GM21515 (cell line): ENCODE data around the gene FAM9A.
"Not testable (repeated sequence)": the region's sequence is repeated elsewhere in the genome, so short reads cannot be mapped to it uniquely, and the experiment has no call there.

Experiments used
- ATAC-seq: cut with Tn5 transposase; IDR thresholded peaks from one replicate; pipeline ENCODE4 v1.9.1; 2021; ENCODE audit not compliant: unreplicated experiment

FAM9A gene

GRCh38 chrX:8805046-8805445 lies 3.9 kb upstream of the FAM9A start:
- no peak for ATAC-seq

DNA sequence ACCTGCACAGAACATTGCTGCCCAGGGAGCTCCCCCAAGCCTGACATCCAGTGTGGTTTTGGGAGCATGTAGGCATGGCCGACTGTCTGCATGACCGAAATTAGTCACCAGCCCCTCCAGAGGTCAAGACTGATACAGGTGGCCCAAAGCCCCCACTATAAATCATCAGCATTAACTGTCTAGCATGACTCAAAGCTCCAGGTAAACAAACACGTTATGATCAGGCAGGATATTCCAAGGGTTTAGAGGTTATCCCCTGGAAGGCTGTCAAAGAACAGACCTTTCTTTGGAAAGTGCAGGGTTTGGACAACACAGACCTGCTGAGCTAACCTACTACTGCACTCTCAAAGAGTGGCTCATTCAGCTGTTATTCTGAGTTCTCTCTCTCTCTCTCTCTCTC lies 2.1 kb upstream of the FAM9A start:
- no peak for ATAC-seq

DNA sequence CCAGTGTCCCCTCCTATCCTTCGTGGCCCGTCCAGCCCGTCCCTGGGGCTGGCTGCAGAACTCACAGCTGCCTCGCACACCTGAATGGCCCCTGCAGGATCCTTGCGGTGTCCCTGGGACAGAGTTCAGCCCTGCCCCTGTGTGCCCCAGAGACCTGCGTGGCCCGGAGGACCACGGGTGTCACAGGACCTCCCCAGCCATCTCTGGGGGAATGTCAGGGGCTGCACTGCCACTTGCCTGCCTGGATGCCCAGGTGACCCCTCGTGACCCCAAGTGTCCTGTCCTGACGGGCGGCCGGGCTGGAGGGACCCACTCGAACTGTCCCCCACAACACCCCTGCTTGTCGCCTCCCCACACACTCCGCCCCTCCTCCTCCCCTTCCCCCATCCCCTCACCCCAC lies 832 bp downstream of the FAM9A start:
- not testable (repeated sequence) for ATAC-seq

DNA sequence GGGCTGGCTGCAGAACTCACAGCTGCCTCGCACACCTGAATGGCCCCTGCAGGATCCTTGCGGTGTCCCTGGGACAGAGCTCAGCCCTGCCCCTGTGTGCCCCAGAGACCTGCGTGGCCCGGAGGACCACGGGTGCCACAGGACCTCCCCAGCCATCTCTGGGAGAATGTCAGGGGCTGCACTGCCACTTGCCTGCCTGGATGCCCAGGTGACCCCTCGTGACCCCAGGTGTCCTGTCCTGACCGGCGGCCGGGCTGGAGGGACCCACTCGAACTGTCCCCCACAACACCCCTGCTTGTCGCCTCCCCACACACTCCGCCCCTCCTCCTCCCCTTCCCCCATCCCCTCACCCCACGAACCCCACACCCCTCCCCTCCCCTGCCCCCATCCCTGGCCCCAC lies 1.9 kb downstream of the FAM9A start:
- not testable (repeated sequence) for ATAC-seq

GRCh38 chrX:8798702-8799101 lies 2.5 kb downstream of the FAM9A start:
- not testable (repeated sequence) for ATAC-seq

GRCh38 chrX:8787119-8787518 lies 14.1 kb downstream of the FAM9A start:
- not testable (repeated sequence) for ATAC-seq

DNA sequence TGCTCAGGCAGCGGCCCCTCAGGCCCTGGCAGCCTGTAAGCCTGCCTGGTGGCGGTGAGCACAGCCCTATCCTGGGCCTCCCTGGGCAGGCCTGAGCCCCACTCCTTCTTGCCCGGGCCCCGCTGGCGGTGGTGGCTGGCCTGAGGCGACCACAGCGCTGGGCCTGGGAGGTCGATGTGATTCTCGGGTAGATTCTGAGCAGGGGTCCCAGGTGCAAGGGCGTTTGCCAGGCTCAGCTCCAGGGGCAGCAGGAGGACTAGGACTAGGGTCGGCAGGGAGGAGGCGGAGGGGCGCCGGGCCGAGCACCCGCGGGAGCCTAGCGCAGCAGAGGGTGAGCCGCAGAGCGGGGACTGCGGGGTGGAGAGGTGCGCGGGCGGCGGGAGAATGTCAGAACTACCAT lies 17.0 kb downstream of the FAM9A start:
- ATAC-seq, result no peak

- no peak for ATAC-seq
Measured at GRCh38 chrX:8783714-8784098, 17.5 kb downstream of the FAM9A start.

DNA sequence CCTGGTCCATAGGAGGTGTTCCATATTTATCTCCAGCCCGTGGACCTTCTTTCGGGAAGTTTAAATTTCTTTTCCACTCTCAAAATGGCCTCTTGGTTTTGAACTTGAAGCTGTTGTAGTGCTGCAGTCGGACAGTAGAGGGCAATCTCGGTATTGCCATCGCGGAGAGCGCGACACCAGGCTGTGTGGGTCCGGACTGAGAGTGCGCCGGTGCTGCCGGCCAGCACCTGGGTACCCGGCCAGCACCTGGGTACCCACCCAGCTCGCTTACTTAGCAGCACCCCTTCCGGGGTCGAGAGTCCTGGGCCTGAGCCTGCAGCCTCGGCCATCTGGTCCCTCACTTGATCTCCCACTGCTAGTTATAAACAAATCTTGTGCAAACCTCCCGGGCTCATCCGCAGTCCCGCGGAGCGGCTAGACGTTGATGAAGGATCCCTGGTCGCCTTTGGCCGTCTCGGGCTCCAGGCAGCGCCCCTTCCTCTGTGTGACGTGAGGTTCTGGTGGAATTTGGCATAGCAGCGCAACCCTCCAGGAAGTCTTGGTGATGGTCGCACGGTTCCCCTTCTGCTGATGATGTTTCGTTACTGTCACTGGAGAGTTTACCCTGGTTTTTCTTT lies 18.0 kb downstream of the FAM9A start:
- ATAC-seq, result no peak

- ATAC-seq, result no peak
Measured at GRCh38 chrX:8782595-8782994, 18.6 kb downstream of the FAM9A start.

DNA sequence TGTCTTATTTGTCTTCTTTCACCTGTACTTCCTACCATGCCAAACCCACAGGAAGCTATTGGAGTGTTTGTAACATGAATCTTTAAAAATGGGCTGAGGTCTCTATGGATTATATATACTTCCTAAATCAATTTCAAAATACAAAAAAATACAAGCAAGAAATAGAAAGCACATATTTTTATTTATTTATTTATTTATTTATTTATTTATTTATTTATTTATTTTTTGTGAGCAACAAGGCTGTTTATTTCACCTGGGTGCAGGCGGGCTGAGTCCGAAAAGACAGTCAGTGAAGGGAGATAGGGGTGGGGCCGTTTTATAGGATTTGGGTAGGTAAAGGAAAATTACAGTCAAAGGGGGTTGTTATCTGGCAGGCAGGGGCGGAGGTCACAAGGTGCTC lies 19.3 kb downstream of the FAM9A start:
- not testable (repeated sequence) for ATAC-seq

- ATAC-seq, result no peak
Measured at GRCh38 chrX:8773117-8773516, 28.1 kb downstream of the FAM9A start.

DNA sequence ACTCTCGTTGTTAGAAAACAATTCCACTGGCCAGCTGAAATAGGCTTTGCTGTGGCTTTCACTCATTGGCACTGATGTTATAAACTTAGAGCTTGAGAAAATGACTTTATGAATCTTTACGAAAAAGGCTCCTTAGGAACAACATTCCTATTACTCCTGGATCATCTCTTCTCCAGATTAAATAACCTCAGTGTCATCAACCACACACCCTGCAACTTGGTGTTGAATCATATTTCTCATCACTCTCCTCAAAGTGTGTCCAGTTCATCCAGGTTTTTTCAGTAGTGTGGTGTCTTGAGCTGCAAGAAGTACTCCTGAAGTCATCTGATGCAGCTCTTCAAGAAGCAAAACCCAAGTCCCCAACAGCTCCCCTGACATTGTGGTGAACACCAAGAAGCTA lies 41.2 kb downstream of the FAM9A start:
- ATAC-seq, result no peak

DNA sequence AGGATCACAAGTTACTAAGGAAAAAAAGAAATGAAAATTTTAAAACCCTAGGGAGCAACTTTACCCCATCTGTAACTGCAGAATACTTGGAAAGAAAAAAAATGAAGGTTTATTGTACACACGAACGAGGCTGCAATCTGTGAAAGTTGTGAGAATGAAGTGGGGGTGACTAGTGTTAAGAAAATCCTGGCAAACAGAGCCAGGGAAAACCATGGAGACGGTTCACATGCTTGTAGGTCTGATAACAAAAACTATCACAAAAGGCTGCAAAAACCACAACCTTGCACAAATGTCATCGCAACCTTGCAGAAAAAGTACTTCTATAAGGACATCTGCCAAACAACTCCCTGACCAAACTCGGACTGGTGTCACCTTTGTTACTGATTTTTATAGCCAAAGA lies 42.5 kb downstream of the FAM9A start:
- ATAC-seq, result not testable (repeated sequence)

- ATAC-seq, result not testable (repeated sequence)
Measured at GRCh38 chrX:8757609-8758389, 43.4 kb downstream of the FAM9A start.

DNA sequence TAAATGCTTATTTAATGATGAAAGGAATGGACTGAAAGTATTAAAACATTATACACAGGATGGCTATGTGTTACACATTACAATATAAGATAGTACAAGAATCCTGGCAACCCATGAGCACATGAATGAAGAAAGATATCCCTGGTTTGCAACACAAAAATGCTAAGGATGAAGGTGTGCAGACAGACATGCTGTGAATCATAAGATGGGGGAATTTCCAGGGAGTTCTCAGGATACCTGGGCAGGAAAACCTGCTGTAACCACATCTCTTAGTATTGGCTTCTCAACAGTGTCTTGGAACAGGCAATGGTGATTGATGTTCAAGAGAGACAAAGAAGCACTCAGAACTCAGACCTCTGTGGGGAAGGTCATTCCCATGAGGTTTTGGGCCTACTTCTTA lies 45.4 kb downstream of the FAM9A start:
- no peak for ATAC-seq

GRCh38 chrX:8755116-8755515 lies 46.1 kb downstream of the FAM9A start:
- no peak for ATAC-seq

GRCh38 chrX:8749697-8750096 lies 51.5 kb downstream of the FAM9A start:
- ATAC-seq, result no peak

DNA sequence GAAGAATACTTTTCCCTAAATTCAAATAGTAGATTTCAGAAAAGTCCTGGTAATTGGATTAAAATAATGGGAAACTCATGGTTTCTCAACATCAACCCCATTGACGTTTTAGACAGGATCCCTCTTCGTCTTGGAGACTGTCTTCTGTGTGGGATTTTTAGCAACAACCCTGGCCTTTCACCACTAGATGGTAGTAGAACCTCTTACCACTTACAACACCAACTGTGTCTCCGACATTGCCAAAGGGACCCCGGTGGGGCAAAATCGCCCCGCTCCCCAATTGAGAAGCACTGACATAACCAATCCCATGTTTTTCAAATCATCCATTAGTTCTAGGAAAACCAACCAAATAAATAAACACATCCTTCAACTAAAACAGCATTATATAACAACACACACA lies 52.3 kb downstream of the FAM9A start:
- ATAC-seq, result no peak

DNA sequence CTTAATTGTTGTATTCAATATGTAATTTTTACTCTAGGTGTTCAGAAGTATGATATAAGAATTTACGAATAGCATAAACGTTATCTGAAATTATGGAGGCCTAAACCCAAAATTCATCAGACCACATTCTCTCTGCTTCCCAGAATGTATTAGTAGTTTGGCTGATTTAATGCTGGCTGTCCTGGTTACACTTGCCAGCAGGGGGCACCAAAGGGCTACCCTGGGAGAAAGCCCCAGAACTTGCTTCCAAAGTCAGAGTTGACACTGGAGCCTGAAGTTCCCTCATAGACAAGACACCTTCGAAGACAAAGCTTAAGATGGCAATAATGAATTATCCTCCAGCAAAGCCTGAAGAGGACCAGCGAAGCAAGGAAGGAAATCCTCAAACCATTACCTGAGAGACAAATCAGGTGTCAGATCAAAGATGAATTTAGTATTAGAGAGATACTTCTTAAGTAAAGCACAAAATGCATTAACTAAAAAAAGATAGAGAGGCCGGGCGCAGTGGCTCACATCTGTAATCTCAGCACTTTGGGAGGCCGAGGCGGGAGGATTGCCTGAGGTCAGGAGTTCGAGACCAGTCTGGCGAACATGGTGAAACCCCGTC lies 58.0 kb downstream of the FAM9A start:
- ATAC-seq, result no peak

GRCh38 chrX:8741981-8742380 lies 59.2 kb downstream of the FAM9A start:
- ATAC-seq, result no peak
